CD4-positive, alpha-beta T cell (primary cell): ENCODE data around the gene CELSR2. TPM values are rescaled to one million over a fixed set of nuclear protein-coding genes. Genes with fewer than 3 reads are reported as not detected.

Source experiments
- ATAC-seq: fragments of 200-7000 bp; cut with Tn5 transposase; one replicate; pipeline ENCODE4 v1.10.0; 2022; ENCODE audit warnings: mild to moderate bottlenecking; ENCODE audit not compliant: poor library complexity
- CTCF ChIA-PET: fragments of 350-600 bp; sonication (Branson Sonifier 250); formaldehyde crosslinking; loops from one replicate; lab custom pipeline; 2021; ENCODE audit warnings: antibody characterized with exemption, inconsistent platforms; lab: Charles Lee
- POLR2A ChIA-PET: fragments of 350-600 bp; sonication (Branson Sonifier 250); formaldehyde crosslinking; loops from one replicate; lab custom pipeline; 2021; ENCODE audit warnings: antibody characterized with exemption, inconsistent platforms; lab: Charles Lee
- DNase-seq, 14 experiments: peaks; one replicate each; pipeline ENCODE4 v3.0.0-alpha.2; 2013 to 2020; ENCODE audit warnings: mixed read lengths in 2 of 14
- H3K27ac ChIP-seq, 2 donors: one replicate each; pipeline versions ENCODE4 v1.5.1 to v1.7.0; 2013; ENCODE audit warnings: low read length in 2 of 2, low read depth in 1 of 2, mild to moderate bottlenecking in 1 of 2
- H3K27me3 ChIP-seq, 2 experiments: 1 replicate in 1 of 2; 2 replicates in 1 of 2; pipeline versions ENCODE4 v1.6.1 to v1.7.0; 2013; ENCODE audit warnings: low read length in 2 of 2, control low read depth in 1 of 2, mild to moderate bottlenecking in 1 of 2, moderate library complexity in 1 of 2; ENCODE audit not compliant: insufficient read depth in 2 of 2, control insufficient read depth in 1 of 2
- H3K36me3 ChIP-seq: one replicate; pipeline ENCODE4 v1.6.1; 2013; ENCODE audit warnings: low read length, control low read depth; ENCODE audit not compliant: insufficient read depth
- H3K4me1 ChIP-seq: one replicate; pipeline ENCODE4 v1.6.1; 2013; ENCODE audit warnings: low read length, control low read depth; ENCODE audit not compliant: insufficient read depth
- H3K4me3 ChIP-seq: one replicate; pipeline ENCODE4 v1.5.1; 2013; ENCODE audit warnings: mild to moderate bottlenecking, low read length, moderate library complexity
- H3K9me3 ChIP-seq, 2 experiments: 1 replicate in 1 of 2; 2 replicates in 1 of 2; pipeline versions ENCODE4 v1.6.1 to v1.7.0; 2013; ENCODE audit warnings: low read length in 2 of 2, mild to moderate bottlenecking in 2 of 2, control low read depth in 1 of 2, moderate library complexity in 1 of 2; ENCODE audit not compliant: control insufficient read depth in 1 of 2, insufficient read depth in 1 of 2
- H3K27ac Mint-ChIP-seq: one replicate; pipeline ENCODE4 v1.8.0; 2020; ENCODE audit warnings: mixed read lengths
- H3K27me3 Mint-ChIP-seq: one replicate; pipeline ENCODE4 v1.8.0; 2021; ENCODE audit warnings: mixed read lengths
- H3K36me3 Mint-ChIP-seq: one replicate; pipeline ENCODE4 v1.8.0; 2021; ENCODE audit warnings: low read depth, mixed read lengths
- H3K4me1 Mint-ChIP-seq: one replicate; pipeline ENCODE4 v1.8.0; 2021; ENCODE audit warnings: low read depth, mixed read lengths
- H3K4me3 Mint-ChIP-seq: one replicate; pipeline ENCODE4 v1.8.0; 2020; ENCODE audit warnings: mild to moderate bottlenecking, mixed read lengths
- H3K9me3 Mint-ChIP-seq: one replicate; pipeline ENCODE4 v1.8.0; 2020; ENCODE audit warnings: mixed read lengths
- intact Hi-C, 2 experiments: fragments of 100-400 bp; cut with DNase I in 1 of 2; cut with micrococcal nuclease in 1 of 2; formaldehyde crosslinking; loops; one replicate each; pipeline versions ENCODE4 v1.15.1 to v1.9.0; 2023 to 2025; cut with DNase I, micrococcal nuclease
- total RNA-seq, 174 experiments: library from RNA in 2 of 174; stranded (reverse) in 2 of 174; gene quantifications; one replicate each; pipeline ENCODE4 v1.2.3 and lab custom pipeline; 2021 to 2026
- TF ChIP-seq, protein P1 (sequence below): fragments of 200-600 bp; IDR thresholded peaks from one replicate; pipeline ENCODE4 v1.8.0; 2022; ENCODE audit warnings: antibody characterized with exemption, mild to moderate bottlenecking

The CELSR2 gene
- total RNA-seq, 2 experiments from 2014 or later, result 3.6 TPM

DNA sequence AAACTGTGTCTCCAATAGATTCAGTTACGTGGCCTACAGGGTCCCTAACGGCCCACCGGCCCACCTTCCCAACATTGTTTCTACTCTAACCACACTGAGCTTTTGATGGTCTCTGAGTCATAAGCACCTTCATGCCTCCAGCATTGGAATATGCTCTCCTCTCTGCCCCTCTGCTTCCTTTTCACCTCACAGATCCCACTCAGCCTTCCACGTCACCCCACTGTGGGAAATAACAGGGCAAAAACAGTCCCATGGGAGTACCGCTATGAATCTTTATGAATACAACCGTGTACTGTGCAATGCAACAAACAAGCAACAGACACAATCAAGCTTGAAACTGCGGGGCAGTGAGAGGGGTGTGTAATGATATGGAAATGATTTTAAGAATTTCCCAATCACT lies 40.9 kb upstream of the CELSR2 start:
- DNase-seq (no peak), ATAC-seq (no peak)
- H3K4me1 Mint-ChIP-seq, result no peaks in the 10 kb centered on the region
- Histone ChIP-seq H3K4me1 (peaks cover 3% of the 10 kb centered on the region), H3K36me3 (no peaks in the 10 kb centered on the region), H3K27ac (no peak overlapping the region), H3K27me3 (no peaks in the 10 kb centered on the region), H3K4me3 (no peak overlapping the region), H3K9me3 (no peaks in the 10 kb centered on the region)
- no peak overlapping the region for H3K27ac Mint-ChIP-seq
- POLR2A ChIA-PET, result no interaction called here
- H3K36me3 Mint-ChIP-seq, result no peaks in the 10 kb centered on the region
- intact Hi-C loops, result loop anchor here in 1 of 2 experiments (10.0 kb wide), 1 partner anchor 334 kb away; the partner anchor contains the start of gene GPSM2
- H3K9me3 Mint-ChIP-seq, result no peaks in the 10 kb centered on the region
- TF ChIP-seq, protein P1, sequence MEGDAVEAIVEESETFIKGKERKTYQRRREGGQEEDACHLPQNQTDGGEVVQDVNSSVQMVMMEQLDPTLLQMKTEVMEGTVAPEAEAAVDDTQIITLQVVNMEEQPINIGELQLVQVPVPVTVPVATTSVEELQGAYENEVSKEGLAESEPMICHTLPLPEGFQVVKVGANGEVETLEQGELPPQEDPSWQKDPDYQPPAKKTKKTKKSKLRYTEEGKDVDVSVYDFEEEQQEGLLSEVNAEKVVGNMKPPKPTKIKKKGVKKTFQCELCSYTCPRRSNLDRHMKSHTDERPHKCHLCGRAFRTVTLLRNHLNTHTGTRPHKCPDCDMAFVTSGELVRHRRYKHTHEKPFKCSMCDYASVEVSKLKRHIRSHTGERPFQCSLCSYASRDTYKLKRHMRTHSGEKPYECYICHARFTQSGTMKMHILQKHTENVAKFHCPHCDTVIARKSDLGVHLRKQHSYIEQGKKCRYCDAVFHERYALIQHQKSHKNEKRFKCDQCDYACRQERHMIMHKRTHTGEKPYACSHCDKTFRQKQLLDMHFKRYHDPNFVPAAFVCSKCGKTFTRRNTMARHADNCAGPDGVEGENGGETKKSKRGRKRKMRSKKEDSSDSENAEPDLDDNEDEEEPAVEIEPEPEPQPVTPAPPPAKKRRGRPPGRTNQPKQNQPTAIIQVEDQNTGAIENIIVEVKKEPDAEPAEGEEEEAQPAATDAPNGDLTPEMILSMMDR, result no peak
- H3K27me3 Mint-ChIP-seq, result no peaks in the 10 kb centered on the region
- CTCF ChIA-PET, result interaction anchor here (0.5 kb wide), 1 partner anchor 10 kb away, joined by 4 read pairs; no protein-coding TSS in a partner anchor
- no peak overlapping the region for H3K4me3 Mint-ChIP-seq

DNA sequence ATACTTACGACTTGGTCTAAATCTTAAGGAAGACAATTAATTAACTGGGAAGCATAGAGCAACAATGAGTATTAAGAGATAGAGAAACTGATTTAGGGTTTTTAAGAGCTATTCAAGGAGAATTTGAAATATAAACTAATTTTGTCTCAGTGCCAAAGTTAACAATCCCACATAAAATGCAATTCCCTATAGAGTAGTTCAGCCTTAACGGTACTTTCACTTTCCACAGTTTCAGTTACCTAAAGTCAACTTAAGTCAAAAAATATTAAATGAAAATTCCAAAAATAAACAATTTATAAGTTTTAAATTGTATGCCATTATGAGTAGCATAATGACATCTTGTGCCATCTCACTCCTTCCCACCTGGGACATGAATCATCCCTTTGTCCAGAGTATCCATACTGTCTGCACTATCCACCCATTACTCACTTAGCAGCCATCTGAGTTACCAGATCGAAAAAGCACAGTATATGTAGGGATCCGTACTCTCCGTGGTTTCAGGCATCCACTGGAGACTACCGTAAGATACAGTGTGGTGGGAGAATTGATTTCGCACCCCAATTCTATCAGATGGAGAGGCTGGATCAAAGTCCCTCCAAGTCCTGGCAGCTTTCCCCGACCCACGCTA lies 40.4 kb upstream of the CELSR2 start:
- ATAC-seq (no peak), DNase-seq (no peak)
- ChIA-PET CTCF (no interaction called here), POLR2A (no interaction called here)
- no peaks in the 10 kb centered on the region for H3K27me3 ChIP-seq
- H3K36me3 ChIP-seq, result no peaks in the 10 kb centered on the region
- peaks cover 7% of the 10 kb centered on the region for H3K4me1 ChIP-seq
- Mint-ChIP-seq H3K36me3 (peaks cover 4% of the 10 kb centered on the region), H3K27me3 (no peaks in the 10 kb centered on the region), H3K4me3 (no peak overlapping the region), H3K27ac (no peak overlapping the region), H3K9me3 (no peaks in the 10 kb centered on the region), H3K4me1 (peaks cover 3% of the 10 kb centered on the region)
- TF ChIP-seq, protein P1, result no peak
- H3K4me3 ChIP-seq, result no peak overlapping the region
- H3K27ac ChIP-seq, result no peak overlapping the region
- no peaks in the 10 kb centered on the region for H3K9me3 ChIP-seq
- intact Hi-C loops, result loop anchor here in 1 of 2 experiments (10.0 kb wide), 1 partner anchor 334 kb away; the partner anchor contains the start of gene GPSM2

DNA sequence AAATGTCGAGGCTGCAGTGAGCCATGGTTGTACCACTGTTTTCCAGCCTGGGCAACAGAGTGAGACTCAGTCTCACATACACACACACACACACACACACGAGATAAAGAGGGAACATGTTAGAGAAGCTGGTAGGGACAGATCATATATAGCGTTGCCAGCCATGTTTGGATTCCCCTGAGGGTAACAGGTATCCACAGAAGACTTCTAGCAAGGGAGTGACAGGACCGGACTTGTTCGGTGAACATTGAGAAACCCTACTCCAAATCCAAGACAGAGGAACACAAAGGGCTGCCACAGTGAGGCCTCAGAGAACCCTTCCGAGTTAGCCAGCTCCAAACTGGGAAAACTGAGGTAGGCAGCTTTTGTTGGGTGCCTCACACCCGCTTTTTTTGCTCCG lies 39.3 kb upstream of the CELSR2 start:
- Mint-ChIP-seq H3K4me1 (peaks cover 14% of the 10 kb centered on the region), H3K9me3 (no peaks in the 10 kb centered on the region), H3K27me3 (no peaks in the 10 kb centered on the region), H3K27ac (no peak overlapping the region), H3K4me3 (no peak overlapping the region), H3K36me3 (peaks cover 15% of the 10 kb centered on the region)
- H3K4me3 ChIP-seq, result no peak overlapping the region
- H3K4me1 ChIP-seq, result peaks cover 10% of the 10 kb centered on the region
- no peaks in the 10 kb centered on the region for H3K9me3 ChIP-seq
- no peaks in the 10 kb centered on the region for H3K36me3 ChIP-seq
- POLR2A ChIA-PET, result no interaction called here
- TF ChIP-seq, protein P1, result no peak
- H3K27me3 ChIP-seq, result no peaks in the 10 kb centered on the region
- DNase-seq (no peak), ATAC-seq (no peak)
- no peak overlapping the region for H3K27ac ChIP-seq
- CTCF ChIA-PET, result interaction anchor here (0.5 kb wide), 1 partner anchor 93 kb away, joined by 3 read pairs; no protein-coding TSS in a partner anchor
- intact Hi-C loops, result loop anchor here (5.0 to 10.0 kb wide), 6 partner anchors 72 to 415 kb away; partner anchors contain the start of genes ELAPOR1 (in 2 of the 2), PSRC1 (in 1 of the 2) and WDR47 (in 1 of the 2)
